Stimulated activated CD8-positive, alpha-beta memory T cell treated with anti-CD3 and anti-CD28 coated beads, Interleukin-7, amount 100 ng/mL, for 4 hours (primary cell): ENCODE measurements around the gene PRSS21.

ENCODE experiments used
- DNase-seq, 2 donors: peaks; one replicate each; pipeline ENCODE4 v3.0.0-alpha.2; 2020; ENCODE audit warnings: low read depth in 2 of 2

Gene PRSS21

DNA sequence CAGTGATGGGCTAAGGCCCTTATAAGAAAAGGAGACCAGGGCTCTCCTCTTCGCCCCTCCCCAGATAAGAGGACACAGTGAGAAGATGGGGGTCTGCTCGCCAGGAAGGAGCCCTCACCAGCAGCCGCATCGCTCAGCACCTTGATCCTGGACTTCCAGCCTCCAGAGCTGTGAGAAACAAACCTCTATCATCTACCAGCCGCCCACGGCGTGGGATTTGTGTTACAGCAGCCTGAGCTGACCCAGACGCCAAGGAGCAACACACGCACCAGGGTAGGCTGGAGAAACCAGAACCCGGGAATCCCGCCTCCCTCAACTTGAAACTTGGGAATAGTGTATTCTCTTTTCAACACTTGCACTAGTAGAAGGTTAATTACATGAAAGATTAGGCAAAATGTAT lies 8.9 kb downstream of the PRSS21 start:
- no peak for DNase-seq

DNA sequence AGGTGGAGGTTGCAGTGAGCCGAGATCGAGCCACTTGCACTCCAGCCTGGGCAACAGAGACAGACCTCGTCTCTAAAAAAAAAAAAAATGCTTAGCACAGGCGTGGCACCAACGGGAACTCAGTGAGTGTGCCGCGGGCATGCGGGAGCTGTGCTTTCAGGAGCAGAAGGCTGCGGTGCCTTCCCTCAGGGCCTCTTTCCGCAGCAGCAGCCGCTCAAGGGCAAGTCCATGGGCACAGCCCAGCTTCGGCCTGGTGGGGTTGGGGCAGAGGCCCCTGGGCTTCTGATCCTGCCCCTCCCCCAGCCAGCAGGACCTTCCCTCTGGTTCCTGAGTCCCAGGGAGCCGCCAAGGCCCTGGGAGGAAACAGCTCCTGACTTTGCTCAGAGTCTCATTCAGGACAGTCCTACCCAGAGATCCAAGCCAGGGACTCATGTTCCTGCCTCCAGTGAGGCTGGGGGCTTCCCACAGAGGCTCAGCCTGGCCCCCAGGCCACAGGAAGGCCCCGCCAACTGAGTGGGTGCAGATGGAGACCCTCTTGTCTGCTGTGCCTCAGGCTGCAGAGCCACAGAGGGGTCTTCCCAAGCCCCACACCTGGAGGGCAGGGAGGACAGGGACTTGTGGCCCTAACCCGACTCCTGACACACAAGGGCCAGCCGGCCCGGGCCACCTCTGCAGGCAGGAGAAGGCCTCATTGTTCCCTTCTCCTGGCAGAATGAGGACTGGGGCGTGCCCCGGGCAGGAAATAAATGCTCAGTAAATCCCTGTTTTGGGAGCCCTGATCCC lies 9.7 kb downstream of the PRSS21 start:
- DNase-seq, result no peak

GRCh38 chr16:2827374-2827791 lies 10.3 kb downstream of the PRSS21 start:
- DNase-seq, result no peak

- no peak for DNase-seq
Measured at GRCh38 chr16:2827831-2828520, 10.9 kb downstream of the PRSS21 start.

- no peak for DNase-seq
Measured at GRCh38 chr16:2828521-2828840, 11.4 kb downstream of the PRSS21 start.

DNA sequence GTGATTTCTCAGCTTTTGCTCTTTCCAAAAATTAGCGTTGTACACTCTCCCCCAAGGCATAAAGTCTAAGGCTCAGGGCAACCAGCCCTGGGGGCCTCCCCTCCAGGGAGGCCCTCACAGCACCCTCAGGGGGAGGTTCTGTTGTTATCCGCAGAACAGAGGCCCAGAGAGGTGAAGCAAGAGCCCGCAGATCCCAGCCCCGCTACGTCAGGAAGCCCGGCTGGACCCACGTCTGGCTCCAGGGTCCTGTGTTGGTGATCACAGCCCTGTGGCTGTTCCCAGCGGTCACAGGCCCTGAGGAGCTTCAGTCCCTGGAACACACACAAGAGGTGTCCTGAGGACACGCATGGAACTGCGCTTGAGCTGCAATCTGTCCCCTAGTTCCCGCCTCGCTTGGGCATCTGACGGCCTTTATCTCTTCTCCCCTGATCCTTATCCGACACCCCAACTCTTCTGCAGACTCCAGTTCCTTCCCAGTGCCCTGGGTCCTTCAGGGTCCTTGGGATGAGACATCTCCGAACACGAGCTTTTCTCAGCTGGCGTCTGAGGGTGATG lies 11.9 kb downstream of the PRSS21 start:
- DNase-seq, result no peak

- no peak for DNase-seq
Measured at GRCh38 chr16:2829501-2830354, 12.7 kb downstream of the PRSS21 start, which contains the start of gene ZG16B. Gene ZG16B (plus strand): TSS chr16:2830303. CDS start chr16:2830442, 139 bp downstream.

DNA sequence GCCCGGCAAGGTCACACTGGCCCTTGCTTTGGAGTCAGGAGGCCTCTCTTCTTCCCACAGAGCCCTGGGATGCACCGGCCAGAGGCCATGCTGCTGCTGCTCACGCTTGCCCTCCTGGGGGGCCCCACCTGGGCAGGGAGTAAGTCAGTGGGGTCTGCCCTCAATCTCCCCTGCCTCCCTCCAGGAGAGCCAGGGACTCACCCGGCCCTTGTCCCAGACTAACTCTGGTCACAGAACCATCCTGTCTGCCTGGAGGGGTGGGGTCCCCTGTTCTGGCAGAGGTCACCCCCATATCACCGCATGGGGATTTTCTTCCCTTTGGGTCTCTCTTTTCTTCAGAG lies 13.3 kb downstream of the PRSS21 start:
- no peak for DNase-seq

DNA sequence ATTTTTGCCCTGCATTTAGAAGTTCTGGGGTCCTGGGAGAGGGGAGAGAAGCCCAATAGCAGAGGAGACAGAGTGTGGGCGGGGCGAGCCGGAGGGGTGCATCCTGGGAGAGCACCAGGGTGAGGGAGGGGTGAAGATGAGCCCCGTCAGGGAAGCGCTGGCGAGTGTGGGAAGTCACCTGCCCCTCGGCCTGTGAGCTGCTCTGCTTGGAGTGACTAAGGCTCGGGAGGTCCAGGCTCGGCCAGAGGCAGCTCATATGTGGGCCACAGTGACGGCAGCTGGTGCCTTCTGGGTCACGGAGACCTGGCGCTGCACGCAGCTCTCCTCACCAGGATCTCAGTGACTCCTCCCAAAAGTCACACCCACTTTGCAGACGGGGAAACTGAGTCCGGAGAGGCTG lies 14.2 kb downstream of the PRSS21 start:
- DNase-seq, result no peak

- no peak for DNase-seq
Measured at GRCh38 chr16:2833776-2834175, 16.7 kb downstream of the PRSS21 start.

GRCh38 chr16:2834968-2835367 lies 17.9 kb downstream of the PRSS21 start:
- no peak for DNase-seq

- DNase-seq, result no peak
Measured at GRCh38 chr16:2835638-2836493, 18.8 kb downstream of the PRSS21 start.

DNA sequence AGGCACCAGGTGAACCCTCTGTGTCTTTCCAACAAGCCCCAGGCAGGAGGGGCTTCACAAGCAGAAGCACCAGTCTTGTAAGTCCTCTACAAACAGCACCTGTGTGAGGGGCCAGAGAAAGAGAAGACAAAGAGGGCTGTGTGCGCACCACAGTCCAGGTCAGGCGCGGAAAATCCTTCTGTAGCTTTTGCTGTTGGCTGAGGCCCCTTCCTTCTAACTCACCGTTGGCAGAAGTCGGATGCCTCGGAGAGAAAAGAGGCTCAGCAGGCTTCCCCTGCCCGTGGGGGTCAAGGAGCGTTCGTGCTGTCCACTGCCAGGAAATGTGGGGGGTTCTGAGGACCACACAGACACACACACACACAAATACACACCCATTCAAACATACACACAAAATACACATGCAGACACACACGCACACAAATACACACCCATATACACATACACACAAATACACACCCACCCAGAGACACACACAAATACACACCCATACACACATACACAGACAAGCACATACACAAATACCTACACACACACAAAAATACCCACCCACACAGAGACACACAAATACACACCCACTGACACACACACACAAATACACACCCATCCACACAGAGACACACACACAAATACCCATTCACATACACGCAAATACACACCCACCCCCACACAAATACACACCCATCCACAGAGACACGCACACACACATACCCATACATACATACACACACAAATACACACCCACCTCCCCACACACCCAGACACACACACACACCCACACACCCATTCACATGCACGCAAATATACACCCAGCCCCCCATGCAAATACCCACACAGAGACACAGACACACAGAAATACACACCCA lies 19.8 kb downstream of the PRSS21 start:
- no peak for DNase-seq

DNA sequence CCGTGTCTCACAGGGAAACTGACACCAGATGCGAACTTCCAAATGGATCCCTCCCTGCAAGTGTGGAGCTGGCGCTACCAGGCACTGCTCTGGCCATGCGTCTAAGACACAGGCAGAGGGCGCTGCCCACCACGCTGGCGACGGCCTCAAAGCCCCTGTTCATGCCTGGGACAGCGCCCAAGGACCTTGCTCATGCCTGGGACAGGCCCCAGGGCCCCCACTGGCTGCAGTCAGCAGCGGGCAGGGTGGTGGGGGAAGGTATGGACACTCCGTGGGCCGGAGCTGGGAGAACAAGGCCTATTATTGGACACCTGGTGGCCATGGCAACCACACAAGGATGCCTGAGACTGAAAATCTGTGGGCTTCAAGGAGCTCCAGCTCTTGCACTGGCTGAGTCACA lies 21.9 kb downstream of the PRSS21 start:
- peak in 1 of 2 donors; percentile 39 for DNase-seq

- no peak for DNase-seq
Measured at GRCh38 chr16:2839650-2840450, 22.8 kb downstream of the PRSS21 start.

DNA sequence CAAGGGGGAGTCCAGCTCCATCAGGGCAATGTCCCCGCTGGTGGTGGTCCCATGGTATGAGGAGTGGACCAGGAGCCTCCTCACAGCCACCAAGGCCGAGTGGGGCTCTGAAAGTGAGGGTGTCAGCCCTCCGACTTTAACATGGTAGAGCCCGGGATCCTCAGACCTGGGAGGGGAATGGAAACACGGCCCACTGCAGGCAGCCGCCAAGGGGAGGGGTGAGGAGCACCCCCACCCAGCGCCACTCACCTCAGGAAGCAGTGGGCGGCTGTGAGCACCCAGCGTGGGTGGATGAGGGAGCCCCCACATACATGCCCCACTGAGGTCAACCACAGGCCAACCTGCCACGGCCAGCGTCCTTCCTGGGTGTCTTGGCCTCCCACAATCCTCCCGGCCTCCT lies 23.9 kb downstream of the PRSS21 start:
- no peak for DNase-seq

DNA sequence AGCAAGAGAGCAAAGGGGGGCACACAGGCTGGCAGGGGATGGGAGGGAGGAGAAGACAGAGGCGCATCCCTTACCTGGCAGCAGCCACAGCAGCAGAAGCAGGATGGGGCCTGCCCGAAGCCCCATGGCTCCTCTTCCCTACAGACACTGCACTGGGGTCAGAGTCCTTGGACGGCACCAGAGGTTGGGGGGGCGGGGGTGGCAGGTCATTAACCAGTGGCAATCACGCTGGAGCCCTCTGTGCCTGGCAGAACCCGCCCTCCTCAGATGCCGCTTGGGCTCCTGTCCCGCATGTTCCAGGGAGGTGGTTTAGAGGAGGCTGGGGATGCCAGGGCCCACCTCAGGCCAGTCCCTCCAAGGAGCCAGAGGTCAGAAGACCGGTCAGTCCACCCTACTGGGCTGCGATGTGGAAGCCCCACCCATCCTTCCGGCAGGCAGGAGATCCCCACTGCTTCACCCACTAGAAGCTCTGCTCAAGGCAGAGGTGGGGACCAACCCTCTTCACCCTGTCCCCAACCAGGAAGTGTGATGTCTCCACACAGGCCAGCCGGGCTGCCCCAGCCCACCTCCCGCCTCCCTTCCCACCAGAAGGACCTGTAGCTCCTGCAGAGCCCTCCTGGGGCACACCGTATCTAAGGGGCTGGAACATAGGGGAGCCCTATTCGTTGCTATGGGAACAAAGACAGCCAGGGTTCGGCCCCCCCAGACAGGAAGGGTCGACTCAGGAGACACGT lies 24.7 kb downstream of the PRSS21 start:
- no peak for DNase-seq

GRCh38 chr16:2842340-2843000 lies 25.4 kb downstream of the PRSS21 start:
- peak; percentile 43 to 57 for DNase-seq
